GM18526 (cell line): ENCODE results near the gene MYCL.

ENCODE experiments used
- POLR2A ChIP-seq: IDR thresholded peaks from 3 replicates; pipeline ENCODE4 v1.6.1; 2011; ENCODE audit not compliant: insufficient read length; ENCODE audit errors: extremely low read depth

The MYCL gene

GRCh38 chr1:39847940-39848339 lies 53.8 kb downstream of the MYCL start:
- no peak for TF ChIP-seq POLR2A

GRCh38 chr1:39846796-39847195 lies 54.9 kb downstream of the MYCL start:
- no peak for TF ChIP-seq POLR2A

- no peak for TF ChIP-seq POLR2A
Measured at GRCh38 chr1:39845569-39846566, 55.8 kb downstream of the MYCL start.
